ENCODE measurements around the gene RPS19.

Gene RPS19

GRCh38 chr19:41859618-41860418 is at the start of gene RPS19:
TSS of gene RPS19 (plus strand) at chr19:41860255. CDS start at chr19:41860775, 520 bp downstream.
- DNase-seq, result peak; percentile 83 to 95

GRCh38 chr19:41810301-41810700 is 49.8 kb upstream of the RPS19 start:
- DNase-seq, result no peak

DNA sequence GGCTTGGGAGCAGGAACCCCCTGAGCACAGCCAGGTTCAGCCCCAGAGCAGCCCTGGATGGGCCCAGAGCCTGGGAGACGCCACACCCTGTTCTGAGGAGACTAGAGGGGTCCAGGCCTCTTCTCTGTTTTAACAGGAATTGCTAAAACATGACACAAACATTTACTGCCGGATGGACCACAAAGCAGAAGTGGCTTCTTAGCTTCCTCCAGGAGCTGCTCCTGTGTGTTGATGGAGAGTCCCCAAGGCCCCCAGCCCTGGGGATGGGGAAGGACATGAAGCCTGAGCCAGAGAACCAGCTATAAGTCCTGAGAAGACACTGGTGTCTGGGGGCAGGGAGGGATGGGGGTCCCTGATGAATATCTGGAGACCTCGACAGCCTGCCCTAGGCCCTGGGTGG is 49.0 kb upstream of the RPS19 start:
- no peak for DNase-seq

DNA sequence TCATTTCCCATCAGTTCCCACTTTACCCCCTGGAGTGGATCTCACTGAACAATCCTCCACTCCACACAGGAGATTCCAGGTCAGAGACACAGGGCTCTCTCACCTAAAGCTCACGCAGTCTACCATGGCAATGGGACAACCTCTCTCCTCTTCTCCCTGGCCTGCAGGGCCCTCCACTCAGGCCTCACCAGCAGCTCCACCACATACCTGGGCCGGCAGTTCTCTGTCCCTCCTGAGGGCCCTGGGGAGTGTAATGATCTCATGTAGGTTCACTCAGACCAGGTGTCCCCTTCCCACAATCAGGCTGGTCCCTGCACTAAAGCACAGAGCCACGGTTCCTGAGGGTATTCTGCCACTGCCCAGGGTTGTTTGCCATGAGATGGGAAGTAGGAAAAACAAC is 48.1 kb upstream of the RPS19 start:
- no peak for DNase-seq

- DNase-seq, result no peak
Observed at GRCh38 chr19:41813911-41814310, 46.1 kb upstream of the RPS19 start.

- no peak for DNase-seq
Observed at GRCh38 chr19:41815301-41815700, 44.8 kb upstream of the RPS19 start.

DNA sequence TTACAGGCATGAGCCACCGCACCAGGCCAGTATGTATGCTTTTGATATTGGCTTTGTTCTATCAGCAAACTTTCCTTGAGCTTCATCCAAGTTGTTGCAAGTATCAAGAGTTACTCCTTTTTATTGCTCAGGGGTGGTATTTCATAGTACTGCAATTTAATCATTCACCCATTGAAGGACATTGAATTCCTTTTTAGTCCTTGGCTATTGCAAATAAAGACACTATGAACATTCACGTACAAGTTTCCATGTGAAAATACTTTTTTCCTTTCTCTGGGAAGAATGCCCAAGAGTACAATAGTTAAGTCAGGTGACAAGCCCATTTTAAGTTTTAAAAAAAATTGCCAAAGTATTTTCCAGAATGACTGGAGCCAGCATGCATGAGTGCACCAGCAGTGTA is 43.3 kb upstream of the RPS19 start:
- DNase-seq, result no peak

DNA sequence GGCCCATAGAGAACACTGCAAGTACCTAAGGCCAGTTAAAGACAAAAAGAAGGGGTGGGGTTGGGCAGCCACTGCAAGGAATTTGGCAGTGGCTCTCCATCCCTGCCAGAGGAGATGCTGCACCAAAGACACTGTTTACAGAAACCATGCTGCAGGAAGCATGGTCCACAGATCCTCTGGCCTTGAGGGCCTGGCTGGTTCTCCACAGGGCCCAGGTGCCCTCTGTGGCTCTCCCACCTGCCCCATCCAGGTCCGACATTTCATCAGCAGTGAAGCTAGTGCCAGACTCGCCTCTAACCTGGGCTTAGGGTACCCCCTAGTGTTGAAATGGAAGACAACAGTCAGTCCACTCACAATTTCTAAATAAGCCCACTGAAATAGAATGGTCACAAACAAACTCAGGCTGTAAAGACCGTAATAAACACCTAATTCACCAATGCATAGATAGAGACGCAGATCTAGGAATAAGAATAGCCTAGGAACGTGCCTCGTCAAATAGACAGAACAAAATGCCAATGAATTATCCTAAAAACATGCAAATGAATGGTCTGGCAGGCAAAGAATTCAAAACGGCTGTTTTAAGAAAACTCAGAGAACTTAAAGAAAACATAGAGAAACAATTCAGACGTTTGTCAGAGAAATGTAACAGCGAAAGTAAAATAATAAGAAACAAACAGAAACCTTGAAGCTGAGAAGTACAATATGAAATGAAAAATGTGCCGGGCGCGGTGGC is 38.9 kb upstream of the RPS19 start:
- peak; percentile 15 to 34 for DNase-seq

GRCh38 chr19:41837981-41838708 is 21.9 kb upstream of the RPS19 start:
- DNase-seq, result no peak

DNA sequence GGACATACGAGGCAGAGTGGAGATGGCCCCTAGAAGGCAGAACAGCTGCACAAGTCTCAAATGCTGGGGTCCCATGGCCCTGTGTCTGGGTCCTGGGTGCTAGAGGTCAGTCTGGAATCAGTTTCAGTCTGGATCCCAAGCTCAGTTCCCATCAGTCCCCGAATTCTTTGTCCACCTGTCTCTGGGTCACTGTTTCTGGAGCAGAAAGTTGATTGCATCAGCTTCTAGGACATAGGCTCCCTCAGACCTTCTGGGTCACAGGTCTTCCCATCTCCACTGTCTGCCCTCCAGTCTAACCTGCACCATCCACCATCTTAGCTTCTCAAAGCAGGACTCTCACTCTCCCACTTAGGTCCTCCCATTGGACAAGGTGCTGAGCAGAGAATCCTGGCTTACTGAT is 20.8 kb upstream of the RPS19 start:
- no peak for DNase-seq

DNA sequence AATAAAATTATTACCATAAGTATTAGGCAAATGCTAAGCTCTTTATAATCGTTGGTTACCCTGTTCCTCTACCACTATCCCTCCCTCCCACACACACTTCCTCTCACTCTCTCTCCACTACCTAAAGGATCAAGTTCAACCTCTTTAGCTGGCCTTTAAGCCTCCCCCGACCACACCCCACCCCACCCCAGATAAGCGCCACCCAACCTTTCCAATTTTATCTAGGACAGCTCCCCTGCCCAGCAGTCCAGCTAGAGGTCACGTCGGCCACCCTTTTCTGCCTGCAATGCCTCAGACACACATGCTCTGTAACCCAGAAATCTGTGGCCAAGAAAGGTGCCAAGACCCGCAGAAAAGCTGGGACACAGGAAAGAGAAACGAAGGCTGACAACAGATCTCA is 16.7 kb upstream of the RPS19 start:
- no peak for DNase-seq

DNA sequence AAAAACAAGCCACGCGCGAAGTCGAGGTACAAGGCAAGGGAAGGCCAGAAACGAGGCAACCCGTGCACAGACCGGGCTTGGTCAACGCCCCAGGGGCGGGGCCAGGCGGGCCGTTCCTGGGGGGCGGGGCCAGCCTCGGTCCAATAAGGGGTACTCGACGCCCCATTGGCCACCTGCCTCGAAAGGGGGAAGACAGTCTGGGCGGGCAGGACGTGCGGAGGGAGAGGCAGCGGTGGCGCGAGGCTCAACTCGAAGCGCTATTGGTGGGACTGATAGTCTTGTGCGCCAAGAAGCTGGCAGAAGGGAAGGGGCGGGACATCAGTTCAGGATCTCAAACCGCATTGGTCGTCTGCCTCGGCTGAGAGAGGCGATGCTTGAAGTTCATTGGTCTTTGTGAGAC is 15.5 kb upstream of the RPS19 start, which contains the start of gene LYPD4:
Gene LYPD4, minus strand, starts transcription at position 83 of the 400 bp plus-strand sequence. CDS start 5,398 bp downstream, outside the sequence.
- no peak for DNase-seq

DNA sequence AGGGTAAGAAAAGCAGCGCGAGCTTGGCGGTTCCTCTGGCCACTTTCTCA is 15.2 kb upstream of the RPS19 start, which contains the start of gene DMRTC2:
Gene DMRTC2, plus strand, starts transcription at position 42 of the 50 bp plus-strand sequence. CDS start 2,387 bp downstream, outside the sequence.
- DNase-seq, result no peak

GRCh38 chr19:41845051-41845590 is 14.9 kb upstream of the RPS19 start:
- DNase-seq, result no peak

- no peak for DNase-seq
Observed at GRCh38 chr19:41847351-41848105, 12.5 kb upstream of the RPS19 start.

- DNase-seq, result no peak
Observed at GRCh38 chr19:41848666-41849065, 11.4 kb upstream of the RPS19 start.

- no peak for DNase-seq
Observed at GRCh38 chr19:41849067-41849466, 11.0 kb upstream of the RPS19 start.

DNA sequence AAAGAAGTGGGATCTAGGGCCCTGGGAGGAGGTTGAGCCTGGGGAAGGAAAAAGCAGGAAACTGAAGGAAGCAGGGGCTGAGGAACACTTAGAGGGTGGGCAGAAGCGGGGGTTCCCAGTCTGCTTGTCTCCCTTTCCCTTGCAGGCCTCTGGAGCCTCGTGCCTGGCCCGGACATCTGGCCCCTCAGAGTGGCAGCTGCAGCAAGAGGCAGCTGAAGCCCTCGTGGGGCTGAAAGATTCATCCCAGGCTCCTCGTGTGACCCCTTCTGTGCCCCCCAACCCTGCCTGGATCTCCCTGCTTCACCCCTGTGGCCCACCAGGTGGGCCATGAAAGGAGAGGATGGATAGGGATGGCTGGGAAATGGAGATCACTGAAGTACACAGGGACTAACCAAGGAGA is 9.7 kb upstream of the RPS19 start:
- no peak for DNase-seq

DNA sequence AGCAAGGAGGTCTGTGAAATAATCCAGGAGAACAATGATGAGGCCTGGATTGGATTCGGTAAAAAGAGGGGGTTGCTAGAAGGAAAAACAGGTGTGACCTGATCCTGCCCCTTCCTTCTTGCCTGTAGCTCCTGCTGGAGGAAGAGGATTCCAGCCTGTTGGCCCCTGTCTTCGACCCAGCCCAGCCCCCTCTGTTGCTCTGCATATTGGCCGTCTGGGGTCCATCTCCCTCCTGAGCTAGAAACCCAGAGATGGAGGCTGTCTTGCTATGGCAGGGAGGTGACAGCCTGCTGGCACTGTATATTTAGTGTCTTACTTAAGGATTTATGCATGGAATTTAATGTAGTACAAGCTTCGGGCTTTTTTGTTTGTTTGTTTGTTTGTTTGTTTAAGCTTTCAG is 8.6 kb upstream of the RPS19 start:
- DNase-seq, result no peak

- no peak for DNase-seq
Observed at GRCh38 chr19:41853344-41853743, 6.7 kb upstream of the RPS19 start.

- no peak for DNase-seq
Observed at GRCh38 chr19:41853768-41854167, 6.3 kb upstream of the RPS19 start.

DNA sequence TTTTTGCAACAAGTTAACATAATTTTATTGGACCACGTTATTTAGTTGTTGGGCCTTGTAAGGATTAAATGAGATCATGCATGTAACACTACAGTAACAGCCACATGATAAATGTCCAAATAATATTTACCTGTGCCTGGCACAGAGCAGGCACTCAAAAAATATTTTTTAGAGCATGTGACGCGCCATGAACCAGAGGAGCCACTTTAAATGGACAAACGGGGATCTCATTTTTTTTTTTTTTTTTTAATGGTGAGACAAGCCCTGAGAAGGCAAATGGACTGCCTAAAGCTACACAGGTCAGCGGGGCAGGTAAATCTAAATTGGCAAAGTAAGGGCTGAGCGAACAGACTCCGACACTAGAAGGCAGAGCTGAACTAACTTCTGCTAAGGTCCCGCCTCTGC is 840 bp upstream of the RPS19 start:
- DNase-seq, result no peak
